IPS-11a (cell line): ENCODE measurements around the gene SMC6.

Experiments used
- H3K4me3 ChIP-seq: one replicate; pipeline ENCODE4 v1.5.1; 2013; ENCODE audit warnings: low read depth, low read length, control low read depth

SMC6 gene

DNA sequence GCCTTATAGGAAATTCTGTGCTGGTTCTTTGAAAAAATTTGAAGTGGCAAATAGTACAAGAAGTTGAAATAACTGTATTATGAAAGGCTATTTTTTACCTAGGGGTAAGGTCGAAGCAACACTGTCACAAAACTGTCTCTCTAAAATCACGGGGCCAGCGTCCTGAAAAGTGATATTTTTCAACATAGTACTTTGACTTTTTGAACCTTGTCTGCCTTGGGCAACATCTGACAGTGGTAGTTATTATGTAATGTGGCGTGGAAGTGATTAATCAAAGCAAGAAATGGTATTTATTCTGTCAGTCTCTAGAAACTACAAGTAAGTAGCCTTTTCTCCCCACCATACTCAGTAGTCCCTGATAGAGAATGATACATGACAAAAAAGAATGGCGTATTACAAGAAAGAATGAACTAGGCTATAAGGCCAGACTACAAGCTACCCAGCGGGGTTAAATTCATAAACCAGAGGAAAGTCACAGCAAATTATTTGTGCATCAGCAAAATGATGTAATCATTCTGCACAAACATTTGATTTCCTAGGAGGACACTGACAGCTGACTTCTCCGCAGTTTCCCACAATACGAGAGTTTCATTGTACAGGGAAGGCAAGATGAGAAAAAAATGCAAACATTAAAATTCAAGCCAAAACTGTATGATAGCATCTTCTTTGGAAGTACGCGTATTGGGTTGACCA, 10.2 kb upstream of the SMC6 start:
- H3K4me3 ChIP-seq: no peak overlapping the region

DNA sequence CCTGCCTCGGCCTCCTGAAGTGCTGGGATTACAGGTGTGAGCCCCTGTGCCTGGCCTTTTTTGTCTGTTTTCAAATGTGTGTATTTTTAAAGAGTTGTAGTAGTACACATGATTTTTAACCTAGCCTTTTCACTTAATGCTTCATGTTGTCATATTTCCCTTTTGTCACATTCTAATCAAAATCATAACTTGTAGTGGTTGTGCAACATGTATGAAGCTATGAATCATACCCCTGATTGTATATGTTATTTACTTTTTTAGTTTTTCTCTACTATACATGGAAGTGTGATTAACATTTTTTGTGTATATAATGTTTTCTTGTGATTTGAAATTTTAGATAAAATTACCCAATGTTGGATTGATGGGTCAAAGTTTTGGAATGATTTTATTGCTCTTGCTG, 8.8 kb upstream of the SMC6 start:
- no peak overlapping the region for H3K4me3 ChIP-seq

GRCh38 chr2:17759805-17760204, 6.2 kb upstream of the SMC6 start:
- no peak overlapping the region for H3K4me3 ChIP-seq

GRCh38 chr2:17758118-17758517, 4.5 kb upstream of the SMC6 start:
- H3K4me3 ChIP-seq: no peak overlapping the region

GRCh38 chr2:17757321-17757720, 3.7 kb upstream of the SMC6 start:
- no peak overlapping the region for H3K4me3 ChIP-seq

DNA sequence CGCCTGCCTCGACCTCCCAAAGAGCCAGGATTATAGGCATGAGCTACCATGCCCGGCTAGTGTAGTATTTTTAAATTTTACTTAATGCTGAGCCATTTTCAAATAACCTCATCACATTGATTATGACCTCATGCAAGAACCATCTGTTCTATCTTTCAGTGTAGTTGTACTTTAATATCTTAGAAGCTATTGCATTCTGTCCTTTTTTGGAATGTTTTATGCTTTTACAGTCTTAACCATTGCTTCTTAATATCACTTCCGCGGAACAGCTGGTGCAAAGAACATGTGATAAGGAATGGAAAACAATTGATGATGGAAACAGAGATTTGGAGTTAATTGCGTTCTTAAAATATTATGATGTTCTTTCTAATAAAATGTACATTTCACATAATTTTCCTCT, 3.1 kb upstream of the SMC6 start:
- no peak overlapping the region for H3K4me3 ChIP-seq

- H3K4me3 ChIP-seq: peak overlapping the region; percentile 92
These were observed 1.3 kb upstream of the SMC6 start for GRCh38 chr2:17754773-17755425.

DNA sequence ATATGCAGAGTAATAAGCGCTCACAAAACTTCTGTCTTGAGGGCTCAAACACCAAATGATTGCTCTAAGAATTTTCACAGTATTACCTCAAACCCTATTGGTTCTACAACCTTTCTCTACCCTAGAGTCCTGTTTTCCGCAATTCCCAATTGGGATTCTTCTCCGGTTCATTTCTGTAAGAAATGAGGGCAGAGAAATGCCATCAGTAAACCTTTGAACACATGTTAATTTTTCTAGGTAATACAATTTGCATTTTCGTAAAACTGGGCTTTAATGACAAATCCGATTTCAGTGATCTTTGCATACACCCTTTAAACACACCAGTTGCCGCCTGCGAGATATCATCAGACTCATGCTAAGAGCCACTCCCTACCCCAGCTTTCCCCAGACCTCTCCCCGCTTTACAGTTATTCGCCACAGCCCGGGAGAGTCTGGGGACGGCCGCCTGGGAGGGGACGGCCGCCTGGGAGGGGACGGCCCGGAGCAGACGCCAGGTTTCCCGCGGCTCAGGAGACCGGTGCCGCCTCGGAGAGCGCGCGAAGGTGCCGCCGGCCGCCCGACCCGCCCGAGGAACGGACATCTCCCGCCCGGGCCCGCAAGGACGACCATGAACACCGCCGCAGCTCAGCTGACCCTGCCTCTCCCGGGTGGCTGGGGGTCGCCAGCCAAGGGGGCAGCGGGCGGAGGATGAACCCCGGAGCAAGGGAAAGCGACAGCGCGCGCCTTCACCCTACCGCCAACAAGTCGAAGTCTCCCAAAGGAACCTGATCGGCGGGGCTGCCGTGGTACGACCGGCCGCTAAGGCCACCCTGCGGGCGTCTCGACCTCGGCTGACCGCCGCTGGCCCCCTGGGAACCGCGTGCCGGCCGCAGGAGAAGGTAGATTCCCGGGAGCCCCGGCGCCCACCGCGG, 463 bp downstream of the SMC6 start:
- peak overlapping the region; percentile 92 for H3K4me3 ChIP-seq

DNA sequence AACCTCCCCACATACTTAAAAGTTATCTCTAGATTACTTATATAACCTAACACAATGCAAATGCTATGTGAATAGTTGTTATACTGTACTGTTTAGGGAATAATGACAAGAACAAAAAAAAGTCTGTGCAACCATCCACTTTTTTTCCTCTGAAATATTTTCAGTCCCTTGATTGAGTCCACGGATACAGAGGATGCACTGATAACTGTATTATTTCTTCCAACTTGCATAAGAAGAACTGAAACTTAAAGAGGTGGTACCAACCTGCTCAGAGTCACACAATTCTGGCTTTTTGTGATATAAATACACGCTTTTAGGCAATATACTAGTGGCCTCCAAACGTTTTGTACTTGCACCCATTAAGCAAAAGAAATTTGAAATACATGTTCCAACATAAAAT, 1.4 kb downstream of the SMC6 start:
- no peak overlapping the region for H3K4me3 ChIP-seq

GRCh38 chr2:17749753-17750438, 3.7 kb downstream of the SMC6 start:
- H3K4me3 ChIP-seq: no peak overlapping the region

- no peak overlapping the region for H3K4me3 ChIP-seq
These were observed 4.9 kb downstream of the SMC6 start for GRCh38 chr2:17748745-17749144.

GRCh38 chr2:17747684-17748452, 5.7 kb downstream of the SMC6 start:
- no peak overlapping the region for H3K4me3 ChIP-seq

GRCh38 chr2:17740203-17740602, 13.4 kb downstream of the SMC6 start:
- no peak overlapping the region for H3K4me3 ChIP-seq

DNA sequence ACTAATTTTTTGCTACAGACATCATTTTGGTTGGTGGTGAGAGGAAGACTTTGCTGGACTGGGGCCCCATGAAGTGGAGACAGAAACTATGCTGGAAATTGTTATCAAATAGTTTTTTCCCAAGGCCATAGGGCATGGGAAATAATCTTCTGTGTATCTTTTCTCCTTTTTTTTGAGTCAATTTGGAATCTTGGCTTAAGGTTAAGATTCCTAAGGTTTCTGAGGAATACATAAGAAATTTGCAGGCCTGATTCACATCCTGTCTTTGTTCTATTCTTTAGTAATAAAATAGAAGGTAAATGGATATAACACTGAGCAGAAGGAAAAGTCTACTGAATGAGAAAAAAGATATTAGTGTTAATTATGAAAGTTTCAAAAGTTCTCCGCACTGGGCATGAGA, 16.6 kb downstream of the SMC6 start:
- H3K4me3 ChIP-seq: no peak overlapping the region

DNA sequence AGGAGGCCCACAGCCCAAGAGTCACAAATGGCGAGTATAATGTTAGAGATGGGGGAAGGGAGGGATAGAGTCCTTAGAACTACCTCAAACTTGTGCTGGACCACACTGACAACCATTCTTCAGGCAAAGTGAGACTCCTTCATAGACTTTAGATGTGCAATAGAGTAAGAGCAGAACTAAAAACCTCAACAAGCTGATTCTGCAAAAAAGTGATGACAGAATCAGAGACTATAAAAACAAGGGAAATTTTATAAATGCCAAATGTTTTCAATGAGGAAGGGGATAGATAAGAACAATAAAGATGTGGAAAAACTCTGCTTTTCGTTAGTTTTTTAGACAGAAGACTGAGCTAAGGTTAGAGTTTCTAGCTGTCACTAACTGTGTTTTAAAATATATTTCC, 17.7 kb downstream of the SMC6 start:
- no peak overlapping the region for H3K4me3 ChIP-seq

GRCh38 chr2:17733599-17733998, 20.0 kb downstream of the SMC6 start:
- no peak overlapping the region for H3K4me3 ChIP-seq

- no peak overlapping the region for H3K4me3 ChIP-seq
These were observed 23.7 kb downstream of the SMC6 start for GRCh38 chr2:17729880-17730279.

DNA sequence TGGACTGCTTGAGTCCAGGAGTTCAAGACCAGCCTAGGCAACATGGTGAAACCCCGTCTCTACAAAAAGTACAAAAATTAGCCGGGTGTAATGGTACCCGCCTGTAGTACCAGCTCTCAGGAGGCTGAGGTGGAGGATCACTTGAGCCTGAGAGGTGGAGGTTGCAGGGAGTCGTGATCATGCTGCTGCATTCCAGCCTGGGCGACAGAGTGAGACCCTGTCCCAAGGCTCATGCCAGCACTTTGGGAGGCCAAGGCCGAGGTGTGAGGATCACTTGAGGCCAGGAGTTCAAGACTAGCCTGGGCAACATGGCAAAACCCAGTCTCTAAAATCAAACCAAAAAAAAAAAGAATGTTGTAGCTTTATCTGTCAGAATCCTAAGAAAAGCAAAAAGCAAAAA, 25.4 kb downstream of the SMC6 start:
- no peak overlapping the region for H3K4me3 ChIP-seq

DNA sequence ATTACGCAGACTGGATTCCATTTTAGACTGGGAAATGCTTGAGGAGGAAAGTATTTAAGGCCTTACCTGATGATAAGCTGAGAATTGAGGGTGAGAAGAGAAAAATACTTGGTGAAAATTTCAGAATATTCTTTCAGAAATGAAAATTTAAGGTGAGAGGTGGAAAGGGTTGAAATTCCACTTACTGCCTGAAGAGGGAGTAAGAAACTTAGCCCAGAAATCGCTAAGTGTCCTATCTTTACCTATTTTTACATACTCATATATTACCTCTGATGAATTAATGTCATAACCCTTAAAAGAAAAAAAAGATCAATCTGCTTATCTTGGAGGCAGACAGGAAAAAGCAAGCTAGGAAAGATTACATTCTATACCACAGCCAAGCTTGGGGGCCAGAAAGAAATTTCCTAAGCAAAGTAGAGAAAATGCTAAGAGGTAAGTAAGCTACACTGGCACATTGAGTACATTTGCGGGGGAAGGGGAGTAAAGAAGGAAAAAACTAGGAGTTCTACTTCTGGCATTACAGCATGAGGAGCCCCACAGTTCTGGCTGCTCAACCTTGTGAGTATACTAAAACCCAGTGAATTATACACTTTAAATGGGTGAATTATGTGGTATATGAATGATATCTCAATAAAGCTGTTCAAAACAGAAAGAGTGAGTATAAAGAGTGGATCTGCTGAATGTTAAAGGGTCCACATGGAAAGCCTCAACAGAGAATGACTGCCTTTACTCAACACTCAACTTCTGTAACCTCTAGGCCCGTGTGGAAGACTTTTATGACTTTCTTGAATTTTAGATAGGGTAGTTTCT, 33.8 kb downstream of the SMC6 start:
- H3K4me3 ChIP-seq: no peak overlapping the region

GRCh38 chr2:17718689-17719088, 34.9 kb downstream of the SMC6 start:
- no peak overlapping the region for H3K4me3 ChIP-seq
